NCI-H2171 (cell line): ENCODE results near the gene THRAP3.

ENCODE experiments used
- DNase-seq: peaks from one replicate; lab custom pipeline; 2025; lab: John Stamatoyannopoulos, UW

THRAP3 gene

GRCh38 chr1:36298640-36299039 lies 74.4 kb downstream of the THRAP3 start:
- no peak for DNase-seq

GRCh38 chr1:36300526-36300925 lies 76.3 kb downstream of the THRAP3 start:
- no peak for DNase-seq

- no peak for DNase-seq
Measured at GRCh38 chr1:36301220-36301619, 77.0 kb downstream of the THRAP3 start.

GRCh38 chr1:36303244-36303643 lies 79.0 kb downstream of the THRAP3 start:
- no peak for DNase-seq

GRCh38 chr1:36303650-36304360 lies 79.6 kb downstream of the THRAP3 start:
- DNase-seq, result no peak

GRCh38 chr1:36304521-36304920 lies 80.3 kb downstream of the THRAP3 start:
- DNase-seq, result no peak

GRCh38 chr1:36304970-36305914 lies 81.0 kb downstream of the THRAP3 start:
- DNase-seq, result no peak

- DNase-seq, result no peak
Measured at GRCh38 chr1:36305915-36306209, 81.6 kb downstream of the THRAP3 start.

- DNase-seq, result peak; percentile 21
Measured at GRCh38 chr1:36306210-36306901, 82.1 kb downstream of the THRAP3 start, which contains the start of gene SH3D21. Gene SH3D21, plus strand, starts transcription at chr1:36306368. Its CDS starts 53 bp downstream, at chr1:36306421.

- DNase-seq, result peak; percentile 92
Measured at GRCh38 chr1:36306902-36307456, 82.7 kb downstream of the THRAP3 start.

- DNase-seq, result no peak
Measured at GRCh38 chr1:36307601-36308330, 83.5 kb downstream of the THRAP3 start.

GRCh38 chr1:36309397-36309796 lies 85.2 kb downstream of the THRAP3 start:
- DNase-seq, result no peak

GRCh38 chr1:36320291-36320761 lies 96.1 kb downstream of the THRAP3 start:
- no peak for DNase-seq

GRCh38 chr1:36320767-36321118 lies 96.5 kb downstream of the THRAP3 start:
- DNase-seq, result no peak

GRCh38 chr1:36321119-36321951 lies 97.1 kb downstream of the THRAP3 start:
- DNase-seq, result no peak

- DNase-seq, result no peak
Measured at GRCh38 chr1:36322041-36322785, 98.0 kb downstream of the THRAP3 start.

- no peak for DNase-seq
Measured at GRCh38 chr1:36322786-36323635, 98.8 kb downstream of the THRAP3 start.

GRCh38 chr1:36323636-36324352 lies 99.6 kb downstream of the THRAP3 start, which contains the start of gene EVA1B:
Gene EVA1B, minus strand, starts transcription at chr1:36323645. Its CDS starts 608 bp downstream, at chr1:36323037.
- DNase-seq, result no peak
